ENCODE results near the gene MCEMP1. TPM values are rescaled to one million over a fixed set of nuclear protein-coding genes. Genes with fewer than 3 reads are reported as not detected.
A peak's percentile ranks its signal among the peaks of the same experiment; 100 is the strongest.

MCEMP1 gene
- total RNA-seq, 1 donor: not detected

DNA sequence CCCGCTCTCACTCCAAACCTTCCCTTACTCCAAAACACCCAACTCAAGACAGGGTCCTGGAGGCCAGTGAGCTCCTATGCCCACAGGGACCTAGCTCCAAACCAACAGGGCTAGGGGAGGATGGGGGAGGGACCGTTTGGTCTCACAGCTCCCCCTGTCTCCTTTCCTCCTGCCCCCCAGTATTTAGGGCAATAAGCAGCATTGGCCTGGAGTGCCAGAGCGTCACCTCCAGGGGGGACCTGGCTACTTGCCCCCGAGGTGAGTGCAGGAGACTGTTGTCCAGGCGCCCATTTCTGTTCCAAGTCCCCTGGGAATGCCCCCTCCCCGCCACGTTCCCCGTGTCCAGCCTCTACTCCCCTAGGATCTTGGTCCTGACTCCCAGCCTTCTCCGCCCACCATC is 7.2 kb upstream of the MCEMP1 start:
- H3K36me3 ChIP-seq (ENCODE audit: insufficient read depth, low read length): no peaks in the 10 kb centered on the region

DNA sequence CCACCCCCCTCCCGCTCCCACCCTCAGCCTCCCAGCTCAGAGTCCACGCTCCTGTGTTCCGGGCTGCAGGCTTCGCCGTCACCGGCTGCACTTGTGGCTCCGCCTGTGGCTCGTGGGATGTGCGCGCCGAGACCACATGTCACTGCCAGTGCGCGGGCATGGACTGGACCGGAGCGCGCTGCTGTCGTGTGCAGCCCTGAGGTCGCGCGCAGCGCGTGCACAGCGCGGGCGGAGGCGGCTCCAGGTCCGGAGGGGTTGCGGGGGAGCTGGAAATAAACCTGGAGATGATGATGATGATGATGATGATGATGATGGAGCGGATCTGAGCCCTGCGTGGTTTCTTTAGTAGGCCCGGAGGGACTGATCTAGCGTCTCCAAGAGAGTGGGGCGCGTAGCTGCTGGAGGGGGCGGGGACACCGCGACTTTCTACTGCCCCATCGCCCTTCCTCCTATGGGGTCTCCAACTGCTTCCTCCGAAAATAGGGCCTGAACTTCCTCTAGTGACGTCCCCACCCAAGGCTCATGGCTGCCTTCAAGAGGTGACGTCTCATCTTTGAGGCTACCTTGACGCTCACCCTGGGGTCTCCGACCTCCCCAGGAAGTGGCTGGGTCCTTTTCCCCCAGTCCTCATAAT is 6.6 kb upstream of the MCEMP1 start:
- DNase-seq (ENCODE audit: insufficient read length, low spot score, missing footprints): peak; percentile 82
- H3K79me2 ChIP-seq (ENCODE audit: insufficient read depth, low read length): no peaks in the 10 kb centered on the region
- H3K9me3 ChIP-seq (ENCODE audit: low read depth, low read length): no peaks in the 10 kb centered on the region
- no peaks in the 10 kb centered on the region for H4K20me1 ChIP-seq (ENCODE audit: insufficient read depth, low read length)
- TF ChIP-seq, protein P1, sequence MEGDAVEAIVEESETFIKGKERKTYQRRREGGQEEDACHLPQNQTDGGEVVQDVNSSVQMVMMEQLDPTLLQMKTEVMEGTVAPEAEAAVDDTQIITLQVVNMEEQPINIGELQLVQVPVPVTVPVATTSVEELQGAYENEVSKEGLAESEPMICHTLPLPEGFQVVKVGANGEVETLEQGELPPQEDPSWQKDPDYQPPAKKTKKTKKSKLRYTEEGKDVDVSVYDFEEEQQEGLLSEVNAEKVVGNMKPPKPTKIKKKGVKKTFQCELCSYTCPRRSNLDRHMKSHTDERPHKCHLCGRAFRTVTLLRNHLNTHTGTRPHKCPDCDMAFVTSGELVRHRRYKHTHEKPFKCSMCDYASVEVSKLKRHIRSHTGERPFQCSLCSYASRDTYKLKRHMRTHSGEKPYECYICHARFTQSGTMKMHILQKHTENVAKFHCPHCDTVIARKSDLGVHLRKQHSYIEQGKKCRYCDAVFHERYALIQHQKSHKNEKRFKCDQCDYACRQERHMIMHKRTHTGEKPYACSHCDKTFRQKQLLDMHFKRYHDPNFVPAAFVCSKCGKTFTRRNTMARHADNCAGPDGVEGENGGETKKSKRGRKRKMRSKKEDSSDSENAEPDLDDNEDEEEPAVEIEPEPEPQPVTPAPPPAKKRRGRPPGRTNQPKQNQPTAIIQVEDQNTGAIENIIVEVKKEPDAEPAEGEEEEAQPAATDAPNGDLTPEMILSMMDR (IDR thresholded peaks at IDR 0.05; ENCODE audit: extremely low read depth, low read depth, low read length): no peak
- H3K27ac ChIP-seq (ENCODE audit: low read depth, low read length): no peak overlapping the region
- no peaks in the 10 kb centered on the region for H3K27me3 ChIP-seq (ENCODE audit: insufficient read depth, low read length)
- H3K36me3 ChIP-seq (ENCODE audit: insufficient read depth, low read length): no peaks in the 10 kb centered on the region
- H3K4me1 ChIP-seq (ENCODE audit: insufficient read depth, low read length): no peaks in the 10 kb centered on the region
- no peak overlapping the region for H3K4me2 ChIP-seq (ENCODE audit: insufficient read depth, low read length)
- H2AFZ ChIP-seq (ENCODE audit: low read length): no peak overlapping the region
- no peak overlapping the region for H3K4me3 ChIP-seq (ENCODE audit: insufficient read depth, low read length)

More for the DNA sequence above, 7.2 kb upstream of the MCEMP1 start:
- Histone ChIP-seq H3K27ac (ENCODE audit: low read depth, low read length) (no peak overlapping the region), H3K4me1 (ENCODE audit: insufficient read depth, low read length) (no peaks in the 10 kb centered on the region), H3K4me2 (ENCODE audit: insufficient read depth, low read length) (no peak overlapping the region), H3K79me2 (ENCODE audit: insufficient read depth, low read length) (no peaks in the 10 kb centered on the region), H3K9me3 (ENCODE audit: low read depth, low read length) (no peaks in the 10 kb centered on the region), H2AFZ (ENCODE audit: low read length) (no peak overlapping the region), H3K27me3 (ENCODE audit: insufficient read depth, low read length) (no peaks in the 10 kb centered on the region), H4K20me1 (ENCODE audit: insufficient read depth, low read length) (no peaks in the 10 kb centered on the region), H3K4me3 (ENCODE audit: insufficient read depth, low read length) (no peak overlapping the region)
- TF ChIP-seq, protein P1 (IDR thresholded peaks at IDR 0.05; ENCODE audit: extremely low read depth, low read depth, low read length): no peak
- peak; percentile 58 for DNase-seq (ENCODE audit: insufficient read length, low spot score, missing footprints)

DNA sequence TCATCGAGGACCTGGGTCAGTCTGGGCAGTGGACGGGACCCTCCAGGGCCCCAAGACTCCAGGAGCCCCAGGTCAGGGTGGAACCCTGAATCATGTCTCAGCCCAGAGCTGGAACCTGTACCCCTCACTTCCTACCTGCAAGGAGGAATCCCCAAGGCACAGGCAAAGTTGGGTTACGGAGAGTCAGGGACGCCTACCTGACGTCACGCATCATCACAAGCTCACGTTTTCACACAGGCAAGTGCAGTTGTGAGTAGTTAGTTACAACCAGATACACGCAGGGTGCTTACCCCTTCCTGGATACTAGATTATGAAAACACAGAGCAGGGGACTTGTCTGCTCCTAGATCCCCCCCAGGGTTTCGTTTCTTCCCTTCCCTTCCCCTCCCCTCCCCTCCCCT is 6.1 kb upstream of the MCEMP1 start:
- Histone ChIP-seq H3K79me2 (ENCODE audit: insufficient read depth, low read length) (no peaks in the 10 kb centered on the region), H3K9me3 (ENCODE audit: low read depth, low read length) (no peaks in the 10 kb centered on the region), H3K4me1 (ENCODE audit: insufficient read depth, low read length) (no peaks in the 10 kb centered on the region), H2AFZ (ENCODE audit: low read length) (no peak overlapping the region), H3K4me3 (ENCODE audit: insufficient read depth, low read length) (no peak overlapping the region), H3K36me3 (ENCODE audit: insufficient read depth, low read length) (no peaks in the 10 kb centered on the region), H3K27me3 (ENCODE audit: insufficient read depth, low read length) (no peaks in the 10 kb centered on the region), H4K20me1 (ENCODE audit: insufficient read depth, low read length) (no peaks in the 10 kb centered on the region), H3K4me2 (ENCODE audit: insufficient read depth, low read length) (no peak overlapping the region), H3K27ac (ENCODE audit: low read depth, low read length) (no peak overlapping the region)
- peak; percentile 62 for DNase-seq (ENCODE audit: insufficient read length, low spot score, missing footprints)
- TF ChIP-seq, protein P1 (IDR thresholded peaks at IDR 0.05; ENCODE audit: extremely low read depth, low read depth, low read length): no peak

DNA sequence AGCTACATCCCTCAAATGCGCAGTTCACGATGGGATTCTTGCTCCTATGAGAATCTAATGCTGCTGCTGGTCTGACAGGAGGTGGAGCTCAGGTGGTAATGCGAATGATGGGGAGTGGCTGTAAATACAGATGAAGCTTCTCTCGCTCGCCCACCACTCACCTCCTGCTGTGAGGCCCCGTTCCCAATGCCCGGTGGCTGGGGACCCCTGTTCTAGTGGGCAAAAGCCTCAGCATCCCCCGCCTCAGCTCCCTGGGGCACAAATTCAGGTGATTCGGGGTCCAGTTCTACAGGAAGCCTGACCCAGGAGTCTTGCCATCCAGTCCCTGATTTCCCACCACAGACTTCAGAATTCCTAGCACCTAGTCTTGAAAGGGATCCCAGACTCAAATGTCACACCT is 4.4 kb upstream of the MCEMP1 start:
- Histone ChIP-seq H3K4me3 (ENCODE audit: insufficient read depth, low read length) (no peak overlapping the region), H3K9me3 (ENCODE audit: low read depth, low read length) (no peaks in the 10 kb centered on the region), H3K27ac (ENCODE audit: low read depth, low read length) (no peak overlapping the region), H3K27me3 (ENCODE audit: insufficient read depth, low read length) (no peaks in the 10 kb centered on the region), H3K4me1 (ENCODE audit: insufficient read depth, low read length) (no peaks in the 10 kb centered on the region), H4K20me1 (ENCODE audit: insufficient read depth, low read length) (no peaks in the 10 kb centered on the region), H3K4me2 (ENCODE audit: insufficient read depth, low read length) (no peak overlapping the region), H3K36me3 (ENCODE audit: insufficient read depth, low read length) (no peaks in the 10 kb centered on the region), H3K79me2 (ENCODE audit: insufficient read depth, low read length) (no peaks in the 10 kb centered on the region), H2AFZ (ENCODE audit: low read length) (no peak overlapping the region)
- TF ChIP-seq, protein P1 (IDR thresholded peaks at IDR 0.05; ENCODE audit: extremely low read depth, low read depth, low read length): no peak
- peak; percentile 62 for DNase-seq (ENCODE audit: insufficient read length, low spot score, missing footprints)
